ENCODE data around the gene CACTIN. TPM values are rescaled to one million over a fixed set of nuclear protein-coding genes. Genes with fewer than 3 reads are reported as not detected.

Gene CACTIN
- total RNA-seq, 1 experiment from 2014 or later = 33.2 TPM

GRCh38 chr19:3608079-3608641, 18.4 kb downstream of the CACTIN start (continued):
- no peak for TF ChIP-seq RAD21 (IDR thresholded peaks at IDR 0.05; ENCODE audit: low read depth)
- no peak for TF ChIP-seq FOSL1 (IDR thresholded peaks at IDR 0.05; ENCODE audit: low read depth)
- no peak for TF ChIP-seq EZH2phosphoT487 (IDR thresholded peaks at IDR 0.05; ENCODE audit: borderline replicate concordance)
- no peak for TF ChIP-seq POLR2A (IDR thresholded peaks at IDR 0.05; ENCODE audit: borderline replicate concordance, extremely low read depth, insufficient read depth, insufficient read length)
- no peak for TF ChIP-seq REST (IDR thresholded peaks at IDR 0.05; ENCODE audit: low read depth)
- TF ChIP-seq SP1 (IDR thresholded peaks at IDR 0.05; ENCODE audit: low read depth) = no peak

GRCh38 chr19:3607303-3608078, 19.1 kb downstream of the CACTIN start:
- Histone ChIP-seq H3K9ac (ENCODE audit: low read length) (peak overlapping the region; percentile 67), H3K36me3 (ENCODE audit: control insufficient read depth in 1 of 2, insufficient read depth in 2 of 2, low read length in 2 of 2) (peaks cover 0 to 7% of the 10 kb centered on the region in 2 experiments; a peak in 1 of 4 replicates), H3K27ac (ENCODE audit: low read depth, low read length) (peak overlapping the region; percentile 79), H4K20me1 (ENCODE audit: insufficient read depth) (no peaks in the 10 kb centered on the region), H3K4me3 (replicated peaks in 1 of 2; ENCODE audit: low read depth in 1 of 2, low read length in 2 of 2) (peak overlapping the region; percentile 64 to 67), H3K27me3 (ENCODE audit: insufficient read depth, low read length) (no peaks in the 10 kb centered on the region), H3K4me2 (ENCODE audit: low read length) (peak overlapping the region; percentile 83), H3K9me2 (ENCODE audit: insufficient read depth) (no peaks in the 10 kb centered on the region), H3K4me1 (ENCODE audit: control insufficient read depth in 1 of 2, insufficient read depth in 2 of 2, low read length in 2 of 2) (peaks cover 13 to 28% of the 10 kb centered on the region in 2 experiments), H3K79me2 (ENCODE audit: insufficient read depth, low read length) (no peaks in the 10 kb centered on the region), H3K9me3 (ENCODE audit: control insufficient read depth in 1 of 2, insufficient read depth in 1 of 2, low read depth in 1 of 2, low read length in 2 of 2) (no peaks in the 10 kb centered on the region), H2AFZ (ENCODE audit: low read depth, low read length, poor library complexity, severe bottlenecking) (no peak overlapping the region)
- ChIA-PET CTCF (interaction anchor here (0.7 to 0.9 kb wide), 2 partner anchors 13 to 381 kb away, joined by 3 read pairs; no protein-coding TSS in a partner anchor), RAD21 (ENCODE audit: low non-redundant PET in 1 of 2, low total read pairs in 2 of 2, uncharacterized antibody in 2 of 2, unreplicated experiment in 2 of 2) (interaction anchor here in 1 of 2 experiments (0.6 to 1.2 kb wide), 2 partner anchors 16 to 31 kb away, joined by 3 to 5 read pairs; no protein-coding TSS in a partner anchor), POLR2A (interaction anchor here (1.4 kb wide), 1 partner anchor 20 kb away, joined by 4 read pairs; the partner anchor contains the start of gene CACTIN)
- ATAC-seq (peak; percentile 13), DNase-seq (ENCODE audit: low read depth, low spot score) (no peak)
- TF ChIP-seq EGR1 (IDR thresholded peaks at IDR 0.05; ENCODE audit: low read depth) (no peak), CEBPB (IDR thresholded peaks at IDR 0.05; ENCODE audit: low read depth) (no peak), ZNF274 (IDR thresholded peaks at IDR 0.05; ENCODE audit: low read depth, low read length) (no peak), ATF3 (IDR thresholded peaks at IDR 0.05) (no peak), JUND (IDR thresholded peaks at IDR 0.05) (no peak), YY1 (IDR thresholded peaks at IDR 0.05; ENCODE audit: extremely low read depth, insufficient replicate concordance, low read depth, low read length) (no peak), ZFX (IDR thresholded peaks at IDR 0.05) (peak; percentile 26; the same call in 1 of the 2 replicates)
- no TSS peak for BruUV-seq (replicated peaks)
- intact Hi-C loops (cut with micrococcal nuclease) = no loop called here
